AG09319 (cell line): ENCODE data around the gene PRR5L.

Experiments used
- DNase-seq: peaks from one replicate; pipeline ENCODE4 v3.0.0-alpha.2; 2010; ENCODE audit warnings: low read depth; ENCODE audit errors: extremely low read depth
- TF ChIP-seq, protein P1 (sequence below): IDR thresholded peaks from 2 replicates; pipeline ENCODE4 v1.5.1; 2011; ENCODE audit warnings: low read depth, mild to moderate bottlenecking, inconsistent platforms, low read length, moderate library complexity

The PRR5L gene

DNA sequence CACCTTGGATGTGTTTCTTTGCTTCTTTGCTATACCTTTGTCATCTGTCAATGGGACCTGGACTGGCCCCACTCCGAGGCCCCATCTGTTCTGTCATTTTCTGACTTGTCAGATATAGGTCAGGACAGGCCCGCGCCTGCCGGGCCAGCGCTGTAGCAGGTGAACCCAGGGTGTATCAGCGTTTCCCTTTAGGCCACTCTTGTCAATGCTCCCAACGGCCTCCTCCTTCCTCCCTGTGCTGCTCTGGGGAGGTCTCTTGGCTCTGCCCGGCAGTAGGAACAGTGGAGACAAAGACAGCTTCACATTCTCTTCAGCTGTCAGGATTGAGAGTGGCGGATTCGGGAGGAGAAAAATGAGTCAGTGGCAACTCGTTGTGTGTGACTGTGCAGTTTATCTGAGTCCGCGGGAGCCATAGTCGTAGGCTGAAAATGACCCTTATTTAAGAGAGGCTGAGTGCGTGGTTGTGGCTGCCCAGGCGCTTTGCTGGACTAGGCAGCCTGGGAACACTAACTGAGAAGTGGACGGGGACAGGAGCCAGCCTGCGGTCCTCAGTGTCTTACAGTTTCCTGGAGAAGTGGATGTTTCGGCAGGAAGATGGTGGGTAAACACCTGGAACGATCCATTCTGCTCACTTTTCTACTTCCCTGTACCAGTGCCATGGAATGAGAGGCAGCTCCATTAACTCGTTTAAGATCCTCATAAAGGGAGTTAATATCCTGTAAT lies 102.3 kb downstream of the PRR5L start:
- TF ChIP-seq, protein P1, sequence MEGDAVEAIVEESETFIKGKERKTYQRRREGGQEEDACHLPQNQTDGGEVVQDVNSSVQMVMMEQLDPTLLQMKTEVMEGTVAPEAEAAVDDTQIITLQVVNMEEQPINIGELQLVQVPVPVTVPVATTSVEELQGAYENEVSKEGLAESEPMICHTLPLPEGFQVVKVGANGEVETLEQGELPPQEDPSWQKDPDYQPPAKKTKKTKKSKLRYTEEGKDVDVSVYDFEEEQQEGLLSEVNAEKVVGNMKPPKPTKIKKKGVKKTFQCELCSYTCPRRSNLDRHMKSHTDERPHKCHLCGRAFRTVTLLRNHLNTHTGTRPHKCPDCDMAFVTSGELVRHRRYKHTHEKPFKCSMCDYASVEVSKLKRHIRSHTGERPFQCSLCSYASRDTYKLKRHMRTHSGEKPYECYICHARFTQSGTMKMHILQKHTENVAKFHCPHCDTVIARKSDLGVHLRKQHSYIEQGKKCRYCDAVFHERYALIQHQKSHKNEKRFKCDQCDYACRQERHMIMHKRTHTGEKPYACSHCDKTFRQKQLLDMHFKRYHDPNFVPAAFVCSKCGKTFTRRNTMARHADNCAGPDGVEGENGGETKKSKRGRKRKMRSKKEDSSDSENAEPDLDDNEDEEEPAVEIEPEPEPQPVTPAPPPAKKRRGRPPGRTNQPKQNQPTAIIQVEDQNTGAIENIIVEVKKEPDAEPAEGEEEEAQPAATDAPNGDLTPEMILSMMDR, result no peak
- no peak for DNase-seq

DNA sequence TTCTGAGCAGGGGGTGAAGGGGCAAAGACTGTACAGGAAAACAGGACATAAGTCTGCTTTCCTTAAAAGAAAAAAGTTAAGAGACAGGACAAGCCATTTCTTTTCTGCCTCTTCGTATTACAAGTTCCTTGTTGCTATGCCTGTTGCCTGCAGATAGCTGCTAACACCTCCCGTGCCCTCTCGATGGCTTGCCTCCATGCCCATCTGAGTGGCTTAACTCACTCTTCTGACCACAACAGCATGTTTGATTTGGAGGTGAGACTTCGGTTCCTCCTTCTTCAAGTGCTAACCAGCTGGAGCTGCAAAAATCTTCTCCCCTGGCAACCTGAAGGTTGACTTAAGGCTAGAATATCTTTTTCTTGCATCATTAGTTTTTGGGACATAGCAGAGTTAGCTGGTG lies 103.1 kb downstream of the PRR5L start:
- TF ChIP-seq, protein P1, result no peak
- DNase-seq, result no peak

DNA sequence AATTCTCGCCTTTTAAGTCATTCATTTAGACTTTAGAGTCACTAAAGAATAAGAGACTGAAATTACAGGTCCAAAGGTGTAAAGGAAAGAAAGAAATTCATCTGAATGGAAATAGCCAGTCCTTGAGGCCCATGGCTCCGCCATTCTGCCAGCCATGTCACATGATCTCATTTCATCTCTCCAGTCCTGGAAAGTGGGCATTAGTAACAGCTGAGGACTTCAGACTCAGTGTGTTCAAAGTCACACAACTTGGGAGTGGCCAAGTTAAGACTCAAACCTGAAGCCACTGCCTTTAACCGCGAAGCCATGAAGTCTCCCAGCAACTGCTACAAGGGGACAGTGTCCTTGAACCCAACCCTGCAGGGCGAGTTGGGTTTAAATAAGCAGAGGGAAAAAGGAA lies 103.7 kb downstream of the PRR5L start:
- no peak for DNase-seq
- TF ChIP-seq, protein P1, result no peak

DNA sequence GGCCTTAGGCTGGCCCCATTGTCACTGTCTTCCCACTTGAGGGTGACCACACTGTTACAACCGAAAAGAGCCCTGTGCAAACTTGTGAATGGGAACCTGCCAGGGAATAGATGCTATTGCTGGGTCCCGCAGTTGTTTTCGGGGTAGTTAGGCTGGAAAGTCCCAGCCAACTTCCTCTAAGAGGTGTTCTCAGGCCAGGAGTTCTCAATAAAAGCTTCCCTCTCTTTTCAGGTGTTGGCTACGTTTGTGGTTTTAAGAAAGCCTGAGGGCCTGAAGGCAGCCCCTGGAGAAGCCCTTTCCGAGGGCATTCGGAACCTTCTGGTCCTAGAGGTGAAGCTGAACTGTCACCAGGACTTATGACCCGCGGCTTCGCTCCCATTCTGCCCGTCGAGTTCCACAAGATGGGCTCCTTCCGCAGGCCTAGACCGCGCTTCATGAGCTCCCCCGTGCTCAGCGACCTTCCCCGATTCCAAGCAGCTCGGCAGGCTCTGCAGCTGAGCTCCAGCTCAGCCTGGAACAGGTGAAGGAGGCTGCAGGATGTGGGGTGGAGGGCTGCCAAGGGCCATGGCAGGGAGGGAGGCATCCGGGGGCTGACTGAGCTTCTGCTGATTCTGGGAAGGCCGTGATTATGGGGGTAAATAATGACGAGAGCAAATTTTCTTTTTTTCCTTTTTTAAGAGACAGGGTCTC lies 104.8 kb downstream of the PRR5L start:
- no peak for DNase-seq
- TF ChIP-seq, protein P1, result no peak

DNA sequence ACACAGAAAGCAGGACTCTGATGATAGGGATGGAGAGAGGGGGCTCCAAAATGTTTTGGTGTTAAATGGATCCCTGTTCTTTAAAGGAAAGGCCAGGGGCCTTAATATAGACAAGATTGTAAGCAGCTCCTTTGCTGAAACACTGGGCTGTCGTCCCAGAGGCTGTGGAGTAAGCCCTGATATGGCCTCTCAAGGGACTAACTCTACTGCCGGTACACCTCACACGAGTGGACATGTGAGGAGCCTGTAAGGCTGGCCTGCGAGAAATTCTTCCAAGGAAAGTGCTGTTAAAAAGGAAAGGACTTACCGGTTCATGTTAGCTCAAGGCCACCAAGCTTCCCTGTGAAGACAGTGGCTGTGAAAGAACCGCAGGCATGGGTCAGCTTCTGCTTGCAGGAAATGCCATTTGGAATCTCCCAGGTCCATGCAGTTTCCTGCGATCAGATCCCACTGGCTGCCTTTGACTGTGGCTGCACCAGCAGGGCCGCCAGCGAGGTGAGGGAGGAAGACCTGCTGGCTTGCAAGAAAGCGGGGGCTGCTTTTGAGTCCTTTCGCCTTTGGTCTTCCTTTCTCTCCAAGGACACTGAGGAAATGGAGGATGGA lies 106.6 kb downstream of the PRR5L start:
- no peak for DNase-seq
- TF ChIP-seq, protein P1, result no peak

DNA sequence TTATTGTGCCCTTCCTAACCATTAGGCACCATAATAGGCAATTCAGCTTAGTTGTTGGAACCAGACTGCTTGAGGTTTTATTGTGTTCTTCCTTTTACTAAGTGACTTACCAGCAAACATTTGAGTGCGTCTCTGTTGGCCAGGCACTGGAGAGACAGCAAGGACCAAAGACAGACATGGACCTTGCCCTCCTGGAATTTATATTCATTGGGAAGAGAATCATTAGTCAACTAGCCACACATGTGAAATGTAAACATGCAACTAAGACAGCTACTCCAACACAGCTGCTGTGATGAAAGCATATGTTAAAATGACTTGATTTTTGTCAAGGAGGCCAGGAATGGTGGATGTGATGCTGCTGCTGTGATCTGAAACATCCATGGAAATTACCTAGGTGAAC lies 107.6 kb downstream of the PRR5L start:
- no peak for DNase-seq
- TF ChIP-seq, protein P1, result no peak

DNA sequence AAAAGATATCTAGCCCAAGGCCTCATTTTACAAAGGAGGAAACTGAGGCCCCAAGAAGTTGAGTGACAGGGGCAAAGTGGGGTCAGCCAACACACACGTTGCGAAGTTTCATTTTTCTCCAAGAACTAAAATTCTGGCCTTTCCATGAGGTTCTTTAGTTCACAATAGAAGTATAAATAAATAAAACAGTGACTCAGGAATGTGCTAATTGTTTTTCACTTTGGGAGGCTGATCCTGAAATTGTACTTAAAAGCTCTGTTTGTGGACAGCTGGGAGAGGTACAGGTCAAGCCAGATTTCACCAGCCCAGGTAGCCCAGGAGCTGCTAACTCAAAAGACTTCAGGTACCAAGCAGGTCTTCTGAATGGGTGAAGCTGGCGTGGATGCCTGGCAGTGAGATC lies 108.7 kb downstream of the PRR5L start:
- no peak for DNase-seq
- TF ChIP-seq, protein P1, result no peak
